Lung microvascular endothelial cell (primary cell): ENCODE results near the gene USO1. TPM values are rescaled to one million over a fixed set of nuclear protein-coding genes. Genes with fewer than 3 reads are reported as not detected.
"Not testable (repeated sequence)": the region's sequence is repeated elsewhere in the genome, so short reads cannot be mapped to it uniquely, and the experiment has no call there.

Experiments
- DNase-seq, 2 donors: peaks; one replicate each; pipeline versions ENCODE4 v3.0.0 to v3.0.0-alpha.2; 2010; ENCODE audit warnings: low read depth in 2 of 2
- total RNA-seq: library from RNA; depleted of rRNA; stranded (reverse); fragments of >200 nt; gene quantifications from 2 replicates; pipeline ENCODE4 v1.2.1, GENCODE V29; 2014

USO1 gene, protein sequence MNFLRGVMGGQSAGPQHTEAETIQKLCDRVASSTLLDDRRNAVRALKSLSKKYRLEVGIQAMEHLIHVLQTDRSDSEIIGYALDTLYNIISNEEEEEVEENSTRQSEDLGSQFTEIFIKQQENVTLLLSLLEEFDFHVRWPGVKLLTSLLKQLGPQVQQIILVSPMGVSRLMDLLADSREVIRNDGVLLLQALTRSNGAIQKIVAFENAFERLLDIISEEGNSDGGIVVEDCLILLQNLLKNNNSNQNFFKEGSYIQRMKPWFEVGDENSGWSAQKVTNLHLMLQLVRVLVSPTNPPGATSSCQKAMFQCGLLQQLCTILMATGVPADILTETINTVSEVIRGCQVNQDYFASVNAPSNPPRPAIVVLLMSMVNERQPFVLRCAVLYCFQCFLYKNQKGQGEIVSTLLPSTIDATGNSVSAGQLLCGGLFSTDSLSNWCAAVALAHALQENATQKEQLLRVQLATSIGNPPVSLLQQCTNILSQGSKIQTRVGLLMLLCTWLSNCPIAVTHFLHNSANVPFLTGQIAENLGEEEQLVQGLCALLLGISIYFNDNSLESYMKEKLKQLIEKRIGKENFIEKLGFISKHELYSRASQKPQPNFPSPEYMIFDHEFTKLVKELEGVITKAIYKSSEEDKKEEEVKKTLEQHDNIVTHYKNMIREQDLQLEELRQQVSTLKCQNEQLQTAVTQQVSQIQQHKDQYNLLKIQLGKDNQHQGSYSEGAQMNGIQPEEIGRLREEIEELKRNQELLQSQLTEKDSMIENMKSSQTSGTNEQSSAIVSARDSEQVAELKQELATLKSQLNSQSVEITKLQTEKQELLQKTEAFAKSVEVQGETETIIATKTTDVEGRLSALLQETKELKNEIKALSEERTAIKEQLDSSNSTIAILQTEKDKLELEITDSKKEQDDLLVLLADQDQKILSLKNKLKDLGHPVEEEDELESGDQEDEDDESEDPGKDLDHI
- total RNA-seq: 59.7 and 76.6 TPM in 2 replicates

DNA sequence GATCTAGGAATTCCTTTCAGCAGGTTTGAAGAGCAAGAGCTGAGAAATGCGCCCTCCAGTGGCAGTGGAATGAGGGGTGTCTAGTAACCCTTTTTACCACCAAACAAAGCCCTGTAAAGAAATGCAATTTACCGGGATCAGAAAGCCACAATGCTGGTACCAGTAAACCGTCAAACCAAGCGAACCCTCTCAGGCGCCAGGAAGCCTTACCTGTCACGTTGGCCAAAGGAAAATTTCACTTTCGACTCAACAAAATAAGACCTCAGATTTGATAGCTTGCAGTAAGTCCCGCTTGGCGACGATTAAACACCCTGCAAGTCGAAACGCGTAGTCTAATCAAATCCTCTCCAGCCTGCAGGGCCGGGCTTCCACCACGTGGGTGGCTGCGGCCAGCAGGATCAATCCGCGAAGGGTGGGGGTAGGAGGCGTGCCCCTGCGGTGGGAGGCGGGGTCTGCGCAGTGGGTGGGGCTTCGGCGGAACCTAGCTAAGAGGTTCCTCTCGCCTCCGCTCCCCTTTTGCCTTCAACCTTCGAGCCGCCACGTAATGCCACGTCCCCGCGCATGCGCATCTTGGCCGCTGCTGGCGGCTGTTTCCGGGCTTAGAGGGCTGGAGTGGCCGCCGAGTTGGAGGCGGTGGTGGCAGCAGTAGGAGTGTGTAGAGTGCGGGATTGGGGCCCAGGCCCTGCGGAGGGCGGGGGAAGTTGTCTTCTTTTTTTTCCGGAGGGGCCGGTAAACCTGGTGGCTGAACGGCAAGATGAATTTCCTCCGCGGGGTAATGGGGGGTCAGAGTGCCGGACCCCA is at the start of gene USO1:
USO1 (plus strand) TSS at position 512 of the 801 bp plus-strand sequence; CDS start at position 755, 243 bp downstream.
- peak; percentile 100 for DNase-seq

DNA sequence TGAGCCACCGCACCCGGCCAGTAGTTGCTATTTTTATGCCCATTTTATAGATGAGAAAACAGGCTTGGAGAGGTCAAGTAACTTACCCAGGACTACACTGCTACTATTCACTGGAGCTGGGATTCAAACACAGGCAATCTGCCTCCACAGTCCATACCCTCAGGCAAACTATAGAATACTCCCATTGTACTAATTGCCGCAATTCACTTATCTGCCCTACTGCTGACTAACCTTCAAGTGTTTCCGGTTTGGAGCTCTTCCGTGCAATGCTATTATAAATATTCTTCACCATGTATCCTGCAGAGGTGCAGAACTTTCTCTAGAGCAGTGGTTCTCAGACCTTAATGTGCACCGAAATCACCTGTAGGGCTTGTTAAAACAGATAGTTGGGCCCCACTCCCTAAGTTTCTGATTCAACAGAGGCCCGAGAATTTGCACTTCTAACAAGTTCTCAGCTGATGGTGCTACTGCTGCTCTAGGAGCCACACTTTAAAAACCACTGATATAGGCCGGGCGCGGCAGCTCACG is 49.3 kb upstream of the USO1 start:
- no peak for DNase-seq

DNA sequence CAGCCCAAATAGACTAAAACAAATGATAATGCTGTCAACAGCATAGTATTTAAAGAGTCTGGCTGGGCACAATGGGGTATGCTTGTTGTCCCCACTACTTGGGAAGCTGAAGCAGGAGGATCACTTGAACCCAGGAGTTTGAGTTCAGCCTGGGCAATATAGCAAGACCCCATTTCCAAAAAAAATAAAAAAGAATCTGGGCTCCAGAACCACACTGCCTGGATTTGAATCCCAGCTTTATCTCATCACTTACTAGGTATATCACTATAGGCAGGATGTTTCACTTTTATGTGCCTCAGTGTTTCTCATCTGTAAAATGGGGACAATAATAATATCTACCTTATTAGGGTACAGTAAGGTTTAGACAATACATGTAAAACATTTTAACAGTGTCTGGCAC is 45.9 kb upstream of the USO1 start:
- DNase-seq: no peak

DNA sequence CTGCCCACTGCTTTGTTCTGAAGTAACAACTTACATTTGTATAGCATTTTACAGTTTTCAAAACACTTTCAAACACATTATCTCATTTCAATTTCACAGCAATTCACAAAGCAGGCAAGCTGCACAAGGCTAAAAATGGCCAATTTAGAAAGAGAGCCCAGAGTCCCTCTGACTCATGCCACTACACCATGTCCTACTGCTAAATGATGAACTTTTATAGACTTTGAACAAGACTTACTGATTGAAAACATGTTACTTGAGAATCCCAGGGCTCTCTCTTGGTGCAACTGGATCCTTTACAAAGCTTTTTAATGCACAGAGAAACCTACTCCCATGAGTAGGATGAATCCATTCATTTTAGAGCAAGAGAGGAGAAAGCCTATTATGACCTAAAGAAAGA is 45.4 kb upstream of the USO1 start:
- DNase-seq: no peak

DNA sequence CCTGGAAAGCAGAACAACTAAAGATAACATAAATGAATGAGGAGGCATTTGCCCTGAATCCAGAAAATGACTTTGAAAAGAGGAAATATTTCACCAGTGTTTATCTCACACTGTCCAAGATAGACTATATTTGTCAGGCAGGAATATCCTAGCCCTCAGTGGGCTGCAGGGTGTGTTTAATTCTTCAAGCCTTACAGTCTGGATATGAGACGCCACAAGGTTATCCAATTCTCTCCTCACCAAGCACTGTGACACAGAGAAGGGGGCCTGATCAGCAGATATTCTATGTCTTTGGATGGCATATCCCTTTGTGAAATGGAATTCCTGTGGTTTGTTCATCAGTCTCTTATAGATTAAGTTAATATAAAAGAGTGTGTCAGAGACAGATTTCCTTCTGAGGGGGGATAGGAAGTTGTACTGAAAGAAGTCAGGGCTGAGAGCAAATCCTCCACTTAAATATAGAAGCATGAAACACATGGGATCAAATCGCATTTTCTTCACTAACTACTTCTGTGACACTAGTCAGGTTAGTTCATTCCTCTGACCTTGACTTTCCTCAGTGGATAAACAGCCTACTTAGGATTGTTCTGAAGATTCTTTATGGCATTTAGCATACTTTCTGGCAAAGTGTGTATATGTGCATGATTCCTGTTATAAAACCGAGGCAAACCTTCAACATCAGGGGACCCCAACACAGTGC is 44.4 kb upstream of the USO1 start:
- no peak for DNase-seq

DNA sequence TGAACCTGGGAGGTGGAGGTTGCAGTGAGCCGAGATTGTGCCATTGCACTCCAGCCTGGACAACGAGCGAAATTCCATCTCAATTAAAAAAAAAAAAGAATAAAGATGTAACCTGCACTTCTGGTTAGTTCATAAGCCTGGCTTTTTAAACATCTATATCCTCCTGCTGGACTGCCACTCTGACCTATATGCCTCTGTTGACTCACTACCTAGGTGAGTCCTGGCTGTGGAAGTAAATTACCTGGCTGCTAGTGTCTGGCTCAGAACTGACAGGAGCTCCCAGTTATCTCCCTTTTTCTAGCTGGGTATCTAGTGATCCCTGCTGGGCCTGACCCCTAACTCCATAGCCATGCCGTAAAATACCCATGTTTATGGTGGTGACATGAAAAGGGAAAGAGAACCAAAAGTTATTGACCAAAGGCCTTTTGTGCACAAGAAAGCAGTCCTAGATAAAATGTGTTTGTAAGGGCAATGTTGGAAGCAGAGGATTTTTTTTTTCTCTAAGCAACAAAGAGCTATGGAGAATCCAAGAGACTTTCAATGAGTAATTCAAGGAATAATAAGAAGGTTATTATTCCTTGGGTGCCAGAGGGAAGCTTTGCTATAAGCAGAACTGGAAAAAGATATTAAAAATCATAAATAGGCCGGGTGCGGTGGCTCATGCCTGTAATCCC is 40.8 kb upstream of the USO1 start:
- DNase-seq: no peak

DNA sequence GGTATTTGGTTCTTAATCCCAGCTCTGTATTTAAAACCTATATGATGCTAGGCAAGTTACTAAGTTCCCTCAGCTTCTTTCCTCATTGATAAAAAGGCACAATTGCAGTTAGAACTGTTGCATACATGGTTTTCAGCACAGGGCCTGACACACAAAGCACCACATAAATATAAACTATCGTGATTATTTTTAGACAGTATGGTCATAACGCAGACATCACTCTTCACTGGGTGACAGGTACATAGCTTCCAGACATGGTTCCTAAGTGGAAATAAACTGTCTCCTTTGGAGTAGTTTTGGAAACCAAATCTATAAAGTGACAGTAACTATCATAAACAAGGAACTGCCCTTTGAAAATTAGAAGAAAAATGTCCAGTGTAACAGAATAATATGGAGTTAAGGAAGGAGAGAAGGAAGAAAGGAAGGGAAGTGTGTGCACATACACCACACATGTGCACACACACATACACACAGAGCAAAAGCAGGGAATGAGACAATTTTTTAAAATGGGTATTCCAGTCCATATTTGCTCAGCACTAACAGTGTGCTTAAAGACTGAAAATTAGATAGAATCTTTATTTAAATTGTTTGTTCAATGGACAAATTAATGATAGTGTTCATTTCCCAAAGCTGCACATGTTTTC is 38.7 kb upstream of the USO1 start:
- no peak for DNase-seq

DNA sequence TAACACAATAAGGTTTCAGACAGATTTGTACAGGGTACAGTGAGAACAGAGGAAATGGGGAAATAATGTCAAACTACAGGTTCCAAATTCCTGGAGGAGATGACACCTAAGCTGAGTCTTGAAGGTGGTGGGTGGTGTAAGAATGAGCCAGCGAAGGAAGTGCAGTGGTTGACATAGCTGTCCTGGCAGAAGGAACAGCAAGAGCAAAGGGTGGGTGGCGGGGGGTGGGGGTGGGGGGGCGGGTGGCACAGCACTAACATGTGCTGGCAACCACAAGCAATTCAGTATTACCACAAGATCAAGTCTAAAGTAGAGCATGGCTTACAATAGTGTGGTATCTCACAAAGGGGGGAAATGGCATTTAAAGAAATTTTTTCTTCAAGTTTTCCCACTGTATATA is 38.0 kb upstream of the USO1 start:
- DNase-seq: no peak

DNA sequence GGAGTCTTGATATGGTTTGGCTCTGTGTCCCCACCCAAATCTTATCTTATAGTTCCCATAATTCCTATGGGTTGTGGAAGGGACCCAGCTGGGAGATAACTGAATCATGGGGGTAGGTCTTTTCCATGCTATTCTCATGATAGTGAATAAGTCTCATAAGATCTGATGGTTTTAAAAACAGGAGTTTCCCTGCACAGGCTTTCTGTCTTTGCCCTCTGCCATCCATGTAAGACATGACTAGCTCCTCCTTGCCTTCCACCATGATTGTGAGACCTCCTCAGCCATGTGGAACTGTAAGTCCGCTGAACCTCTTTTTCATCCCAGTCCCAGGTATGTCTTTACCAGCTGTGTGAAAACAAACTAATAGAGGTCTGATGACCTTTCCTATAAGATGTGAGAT is 37.3 kb upstream of the USO1 start:
- not testable (repeated sequence) for DNase-seq

DNA sequence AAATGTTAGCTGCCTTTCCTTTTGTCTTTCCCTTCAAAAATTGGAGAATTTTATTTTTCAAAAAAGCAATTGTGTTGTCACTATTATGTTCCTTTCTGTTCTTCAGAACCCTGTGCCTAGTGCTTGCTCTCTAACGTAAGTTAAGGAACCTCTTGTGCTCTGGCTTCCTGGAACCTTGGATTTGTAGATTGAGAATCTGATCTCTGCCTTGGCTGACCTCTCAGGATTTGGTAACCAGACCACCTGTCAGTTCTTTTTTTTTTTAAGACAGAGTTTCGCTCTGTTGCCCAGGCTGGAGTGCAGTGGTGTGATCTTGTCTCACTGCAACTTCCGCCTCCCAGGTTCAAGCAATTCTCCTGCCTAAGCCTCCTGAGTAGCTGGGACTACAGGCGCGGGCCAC is 32.3 kb upstream of the USO1 start:
- DNase-seq: not testable (repeated sequence)

DNA sequence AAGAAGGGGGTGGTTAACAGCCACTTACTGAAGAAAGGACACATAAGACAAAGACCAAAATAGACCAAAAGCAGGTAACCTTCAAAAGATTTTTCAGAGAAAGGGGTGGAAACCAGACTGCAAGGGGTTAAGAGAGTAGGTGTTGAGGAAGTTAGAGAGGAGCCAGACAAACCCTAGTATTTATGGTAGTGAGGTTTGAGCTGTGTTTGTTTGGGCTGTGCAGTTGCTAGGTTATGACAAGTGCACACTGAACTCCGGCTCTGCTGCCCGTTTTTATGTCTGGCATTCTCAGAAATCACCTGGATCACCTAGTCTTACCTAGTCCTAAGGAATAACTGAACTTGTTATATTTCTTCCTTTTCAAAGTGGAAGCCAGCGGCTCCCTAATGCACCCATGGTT is 28.3 kb upstream of the USO1 start:
- no peak for DNase-seq

DNA sequence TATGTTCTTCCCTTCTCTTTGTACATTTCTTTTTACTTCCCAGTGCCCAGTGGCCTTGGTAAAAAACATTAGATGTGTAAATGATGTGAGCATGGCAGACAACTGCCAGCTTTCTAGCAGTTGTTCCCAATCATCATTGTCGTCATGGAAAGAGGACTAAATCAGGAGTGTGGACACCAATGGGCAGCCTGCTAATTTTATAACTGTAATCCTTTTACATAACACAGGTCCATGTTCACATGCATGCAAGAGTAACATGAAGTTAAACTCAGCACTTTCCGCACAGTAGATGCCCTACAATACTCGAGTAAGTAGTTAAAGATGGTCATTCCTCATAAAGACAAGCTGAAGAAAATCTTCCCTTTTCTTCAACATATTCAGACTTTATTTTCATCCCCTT is 27.8 kb upstream of the USO1 start:
- no peak for DNase-seq

DNA sequence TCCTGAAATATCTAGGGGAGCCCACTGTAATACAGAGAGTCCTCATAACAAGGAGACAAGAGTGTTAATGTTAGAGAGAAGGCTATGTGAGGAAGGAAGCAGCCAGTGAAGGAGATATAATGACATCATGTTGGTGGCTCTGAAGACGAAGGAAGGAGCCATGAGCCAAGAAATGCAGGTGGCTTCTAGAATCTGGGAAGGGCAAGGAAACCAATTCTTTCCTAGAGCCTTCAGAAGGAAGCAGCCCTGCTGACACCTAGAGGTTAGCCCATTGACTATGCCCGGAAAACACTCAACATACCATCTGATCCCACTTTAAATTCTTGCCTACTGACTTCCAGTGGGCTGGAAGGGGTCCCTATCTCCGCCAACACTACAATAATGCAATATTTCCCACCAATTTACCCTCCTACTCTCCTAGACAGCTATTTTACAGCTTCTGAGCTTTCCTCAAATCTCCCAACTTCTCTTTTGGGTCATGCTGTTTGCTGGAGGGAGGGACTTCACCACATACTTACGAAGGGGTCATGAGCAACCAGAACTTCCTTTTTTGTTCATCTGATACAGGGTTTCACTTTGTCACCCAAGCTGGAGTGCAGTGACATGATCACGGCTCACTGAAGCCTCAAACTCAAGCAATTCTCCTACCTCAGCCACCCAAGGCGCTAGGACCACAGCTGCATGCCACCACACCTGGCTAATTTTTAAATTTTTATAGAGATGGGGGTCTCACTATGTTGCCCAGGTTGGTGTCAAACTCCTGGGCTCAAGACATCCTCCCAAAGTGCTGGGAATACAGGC is 26.0 kb upstream of the USO1 start:
- no peak for DNase-seq

DNA sequence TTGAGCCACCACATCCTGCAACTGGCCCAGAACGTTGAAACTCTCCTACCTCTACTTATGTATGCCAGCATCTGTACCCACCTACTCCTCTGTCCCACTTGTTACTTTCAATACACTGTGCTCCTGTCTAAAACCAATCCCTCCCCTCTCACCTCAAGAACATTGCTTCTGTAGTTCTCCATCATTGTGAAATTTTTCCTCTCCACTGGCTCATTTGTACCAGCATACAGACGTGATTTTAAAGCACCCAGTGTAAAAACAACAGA is 25.5 kb upstream of the USO1 start:
- no peak for DNase-seq

DNA sequence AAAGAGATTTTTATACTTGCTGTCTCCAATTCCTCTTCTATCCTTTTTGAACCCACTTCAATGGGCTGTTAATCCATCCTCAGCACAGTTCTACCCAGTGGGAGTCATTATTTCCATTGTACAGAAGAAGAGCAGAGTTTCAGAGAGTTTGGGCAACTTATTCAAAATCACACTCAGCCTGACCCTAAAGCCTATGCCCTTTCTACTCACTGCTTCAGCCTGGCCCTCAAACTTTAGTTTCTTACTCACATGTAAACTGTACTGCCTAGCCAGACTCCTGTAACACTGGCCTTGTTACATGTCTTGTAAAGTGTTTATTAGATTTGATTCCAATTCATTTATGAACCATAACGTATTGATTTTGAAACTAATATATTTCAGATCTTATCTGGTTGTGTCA is 25.1 kb upstream of the USO1 start:
- no peak for DNase-seq

DNA sequence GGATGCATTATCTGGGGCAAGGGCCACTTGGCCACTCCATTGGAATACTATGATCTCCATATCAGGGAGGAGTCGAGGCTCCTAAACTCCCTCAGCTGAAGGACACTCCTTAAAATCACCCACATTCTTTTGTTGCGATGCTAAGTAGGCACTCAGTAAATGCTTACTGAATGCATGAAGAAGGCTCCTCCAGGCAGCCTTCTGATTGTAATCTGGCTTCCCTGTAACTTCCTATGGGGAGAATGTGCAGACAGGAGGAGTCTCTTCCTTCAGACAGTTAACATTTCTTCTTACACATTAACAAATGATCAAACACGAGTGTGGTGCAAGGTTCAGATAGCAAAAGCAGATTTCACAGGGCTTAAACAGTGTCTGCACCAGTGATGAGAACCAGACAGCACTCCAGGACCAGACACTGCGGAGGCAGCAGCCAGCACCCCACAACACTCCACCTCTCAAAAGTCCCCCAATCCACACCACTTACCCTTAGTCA is 21.4 kb upstream of the USO1 start:
- no peak for DNase-seq

DNA sequence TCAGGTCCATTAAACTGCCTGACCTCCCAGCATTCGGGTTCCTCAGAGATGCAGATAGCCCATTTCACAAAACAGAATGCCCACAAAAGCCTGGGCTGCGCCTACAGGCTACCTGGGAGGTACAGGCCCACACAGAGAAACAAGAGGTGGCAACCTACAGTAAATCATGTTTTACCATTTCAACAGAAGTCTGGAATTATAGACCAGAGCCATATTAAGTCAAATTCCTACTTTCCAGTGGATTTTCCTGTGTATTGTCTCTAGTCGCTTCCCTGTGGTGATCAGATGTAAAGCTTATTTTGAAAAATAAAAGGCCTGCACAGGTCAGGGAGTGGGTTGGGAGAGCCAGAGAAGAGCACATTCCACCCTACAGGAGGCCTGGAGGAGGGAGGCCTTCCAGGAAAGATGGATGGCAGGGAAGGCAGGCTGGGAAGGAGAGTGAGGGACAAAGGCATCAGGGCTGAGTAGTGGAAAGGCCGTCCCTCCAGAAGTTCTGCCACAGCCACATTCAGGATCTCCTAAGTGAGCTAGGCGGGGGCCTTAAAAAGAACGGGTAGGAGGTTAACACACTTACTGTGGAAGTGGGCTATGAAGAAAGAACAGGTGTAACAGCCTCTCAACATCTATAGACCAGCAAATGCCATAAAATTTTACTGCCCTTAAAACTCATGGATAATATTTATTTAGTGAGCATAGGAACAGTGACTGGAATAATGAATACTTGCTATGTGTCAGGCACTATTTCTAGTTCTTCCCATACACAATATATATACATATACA is 19.0 kb upstream of the USO1 start:
- no peak for DNase-seq

DNA sequence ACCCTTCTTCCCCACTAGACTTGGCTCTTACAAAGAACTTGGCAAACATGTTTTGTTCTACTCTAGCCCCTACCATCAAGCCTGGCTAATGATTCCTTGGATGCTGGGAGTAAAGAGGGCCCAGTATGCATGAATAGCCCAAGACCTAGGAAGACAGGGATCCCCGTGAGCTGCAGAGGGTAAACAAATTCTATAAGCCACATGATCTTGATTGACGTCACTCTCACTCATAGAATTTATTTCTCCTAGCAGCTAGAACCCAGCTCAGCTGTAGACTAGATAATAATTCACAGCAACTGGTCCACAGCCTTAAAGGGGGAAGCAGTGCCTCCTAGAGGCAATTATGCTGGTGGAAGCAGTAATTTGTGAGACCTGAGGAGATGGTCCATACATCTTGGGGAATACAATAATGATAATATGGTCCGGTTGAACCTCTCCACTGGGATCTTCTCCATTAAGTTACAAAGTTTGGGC is 16.1 kb upstream of the USO1 start:
- peak in 1 of 2 donors; percentile 15 for DNase-seq
